ENCODE data around the gene SLC1A2.

DNA sequence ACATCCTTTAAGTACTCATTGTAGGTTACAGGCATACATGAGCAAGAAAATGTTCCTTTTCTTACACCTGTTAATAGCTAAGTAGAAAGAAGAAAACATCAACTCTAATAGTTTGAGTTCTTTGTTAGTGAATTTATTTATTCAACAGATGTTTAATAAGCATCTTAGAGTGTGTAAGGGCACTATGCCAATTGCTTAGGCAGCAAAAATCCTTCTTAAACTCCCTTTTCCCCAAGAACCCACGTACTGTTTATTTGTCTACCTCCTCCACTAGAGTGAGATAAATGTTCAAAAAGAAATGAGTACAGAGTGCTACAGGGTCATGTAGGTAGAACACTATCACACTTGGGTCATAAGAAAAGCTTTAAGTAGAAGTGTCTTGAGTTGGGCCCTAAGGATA is 149.0 kb downstream of the SLC1A2 start:
- TF ChIP-seq, protein P1, sequence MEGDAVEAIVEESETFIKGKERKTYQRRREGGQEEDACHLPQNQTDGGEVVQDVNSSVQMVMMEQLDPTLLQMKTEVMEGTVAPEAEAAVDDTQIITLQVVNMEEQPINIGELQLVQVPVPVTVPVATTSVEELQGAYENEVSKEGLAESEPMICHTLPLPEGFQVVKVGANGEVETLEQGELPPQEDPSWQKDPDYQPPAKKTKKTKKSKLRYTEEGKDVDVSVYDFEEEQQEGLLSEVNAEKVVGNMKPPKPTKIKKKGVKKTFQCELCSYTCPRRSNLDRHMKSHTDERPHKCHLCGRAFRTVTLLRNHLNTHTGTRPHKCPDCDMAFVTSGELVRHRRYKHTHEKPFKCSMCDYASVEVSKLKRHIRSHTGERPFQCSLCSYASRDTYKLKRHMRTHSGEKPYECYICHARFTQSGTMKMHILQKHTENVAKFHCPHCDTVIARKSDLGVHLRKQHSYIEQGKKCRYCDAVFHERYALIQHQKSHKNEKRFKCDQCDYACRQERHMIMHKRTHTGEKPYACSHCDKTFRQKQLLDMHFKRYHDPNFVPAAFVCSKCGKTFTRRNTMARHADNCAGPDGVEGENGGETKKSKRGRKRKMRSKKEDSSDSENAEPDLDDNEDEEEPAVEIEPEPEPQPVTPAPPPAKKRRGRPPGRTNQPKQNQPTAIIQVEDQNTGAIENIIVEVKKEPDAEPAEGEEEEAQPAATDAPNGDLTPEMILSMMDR (IDR thresholded peaks at IDR 0.05): no peak
- no peak for TF ChIP-seq POLR2A (IDR thresholded peaks at IDR 0.05)

Measured in thyroid gland (tissue), 4 donors.